A549 (cell line): Measurements from ENCODE around the gene MGAT5B.

Source experiments
- CTCF ChIP-seq: fragments of >200 bp; sonication (Bioruptor Twin); formaldehyde crosslinking; IDR thresholded peaks from 3 replicates; pipeline ENCODE4 v1.5.1; 2016
- KDM5A ChIP-seq: fragments of 200-600 bp; sonication (generic); IDR thresholded peaks from 2 replicates; pipeline ENCODE4 v1.6.1; 2016; ENCODE audit warnings: antibody characterized with exemption, mild to moderate bottlenecking
- POLR2A ChIP-seq: IDR thresholded peaks from 2 replicates; pipeline ENCODE4 v1.6.1; 2012; ENCODE audit warnings: mild to moderate bottlenecking, low read length

- no peak for TF ChIP-seq KDM5A
- no peak for TF ChIP-seq CTCF
- no peak for TF ChIP-seq POLR2A
Observed at GRCh38 chr17:76877437-76877836, 9.2 kb downstream of the MGAT5B start.
